Peyer's patch (tissue), 4 donors: Measurements from ENCODE around the gene SPNS1. TPM values are rescaled to one million over a fixed set of nuclear protein-coding genes. Genes with fewer than 3 reads are reported as not detected.
"Not testable (repeated sequence)": the region's sequence is repeated elsewhere in the genome, so short reads cannot be mapped to it uniquely, and the experiment has no call there.

Experiments used
- DNase-seq, 3 donors: peaks; one replicate each; pipeline ENCODE4 v3.0.0-alpha.2; 2017 to 2019
- H3K27ac ChIP-seq, 4 donors: fragments of 200-600 bp; sonication (generic); one replicate each; pipeline ENCODE4 v1.5.1; 2016 to 2019
- H3K27me3 ChIP-seq, 2 donors: fragments of 200-600 bp; sonication (generic); one replicate each; pipeline ENCODE4 v1.5.1; 2019
- H3K36me3 ChIP-seq, 3 donors: fragments of 200-600 bp; sonication (generic); one replicate each; pipeline ENCODE4 v1.5.1; 2016 to 2019
- H3K4me1 ChIP-seq, 4 donors: fragments of 200-600 bp; sonication (generic); one replicate each; pipeline ENCODE4 v1.5.1; 2016 to 2019
- H3K4me3 ChIP-seq, 4 donors: fragments of 200-600 bp; sonication (generic); 1 replicate in 3 of 4; 2 replicates in 1 of 4; pipeline ENCODE4 v1.5.1; 2016 to 2019; ENCODE audit warnings: mild to moderate bottlenecking in 1 of 4
- H3K9me3 ChIP-seq, 4 donors: fragments of 200-600 bp; sonication (generic); one replicate each; pipeline ENCODE4 v1.5.1; 2016 to 2019; ENCODE audit warnings: mild to moderate bottlenecking in 1 of 4
- CTCF ChIP-seq, 6 experiments: fragments of 450-650 bp in 4 of 6; fragments of 200-600 bp in 2 of 6; sonication (generic) in 1 of 6; IDR thresholded peaks; one replicate each; pipeline ENCODE4 v1.5.1; 2017 to 2019; ENCODE audit warnings: antibody characterized with exemption in 6 of 6, mild to moderate bottlenecking in 3 of 6, moderate library complexity in 1 of 6
- POLR2A ChIP-seq, 2 donors: fragments of 450-650 bp; IDR thresholded peaks; one replicate each; pipeline ENCODE4 v1.5.1; 2017; ENCODE audit warnings: antibody characterized with exemption in 2 of 2, mild to moderate bottlenecking in 2 of 2, moderate library complexity in 2 of 2
- total RNA-seq, 4 donors: library from RNA; depleted of rRNA; stranded (reverse); fragments of >200 nt; gene quantifications; one replicate each; pipeline ENCODE4 v1.1.0, GENCODE V29; 2016

Gene SPNS1
- total RNA-seq, 4 donors from 2014 or later: 30.5 to 49.7 (median 36.3) TPM

GRCh38 chr16:28977703-28978662 lies 3.4 kb downstream of the SPNS1 start:
- Histone ChIP-seq H3K9me3 (no peaks in the 10 kb centered on the region), H3K36me3 (peaks cover 0 to 54% (median 0%) of the 10 kb centered on the region in 3 donors), H3K27ac (no peak overlapping the region), H3K4me1 (peaks cover 0 to 17% (median 9%) of the 10 kb centered on the region in 4 donors), H3K4me3 (no peak overlapping the region), H3K27me3 (no peaks in the 10 kb centered on the region)
- TF ChIP-seq POLR2A (IDR thresholded peaks at IDR 0.05): no peak
- peak; percentile 8 to 59 (median 48) for TF ChIP-seq CTCF (IDR thresholded peaks at IDR 0.05)
- DNase-seq: no peak

- H3K27me3 ChIP-seq, DNase-seq, H3K4me3 ChIP-seq, H3K27ac ChIP-seq, H3K9me3 ChIP-seq: not testable (repeated sequence)
- H3K36me3 ChIP-seq: peaks cover 0 to 70% (median 0%) of the 10 kb centered on the region in 3 donors
- H3K4me1 ChIP-seq: peaks cover 0 to 16% (median 11%) of the 10 kb centered on the region in 4 donors
These were observed 5.8 kb downstream of the SPNS1 start for GRCh38 chr16:28980330-28980729.

- no peaks in the 10 kb centered on the region for H3K9me3 ChIP-seq
- H3K27ac ChIP-seq: no peak overlapping the region
- H3K27me3 ChIP-seq: no peaks in the 10 kb centered on the region
- TF ChIP-seq POLR2A (IDR thresholded peaks at IDR 0.05) (no peak), CTCF (IDR thresholded peaks at IDR 0.05) (no peak)
- no peak for DNase-seq
- H3K4me1 ChIP-seq: peaks cover 0 to 10% (median 6%) of the 10 kb centered on the region in 4 donors
- H3K4me3 ChIP-seq: no peak overlapping the region
- H3K36me3 ChIP-seq: peaks cover 0 to 70% (median 0%) of the 10 kb centered on the region in 3 donors
These were observed 6.4 kb downstream of the SPNS1 start for GRCh38 chr16:28980929-28981328.

- H3K9me3 ChIP-seq: no peaks in the 10 kb centered on the region
- H3K27me3 ChIP-seq: no peaks in the 10 kb centered on the region
- H3K4me3 ChIP-seq: no peak overlapping the region
- peaks cover 0 to 10% (median 5%) of the 10 kb centered on the region in 4 donors for H3K4me1 ChIP-seq
- DNase-seq: no peak
- no peak overlapping the region for H3K27ac ChIP-seq
- peaks cover 0 to 76% (median 0%) of the 10 kb centered on the region in 3 donors for H3K36me3 ChIP-seq
- TF ChIP-seq POLR2A (IDR thresholded peaks at IDR 0.05): no peak
- TF ChIP-seq CTCF (IDR thresholded peaks at IDR 0.05): peak in 4 of 6 experiments; percentile 40 to 57 (median 47)
These were observed 6.9 kb downstream of the SPNS1 start for GRCh38 chr16:28981517-28981916.

- Histone ChIP-seq H3K27me3 (no peaks in the 10 kb centered on the region), H3K4me3 (no peak overlapping the region), H3K27ac (no peak overlapping the region), H3K9me3 (no peaks in the 10 kb centered on the region), H3K4me1 (peaks cover 0 to 10% (median 5%) of the 10 kb centered on the region in 4 donors), H3K36me3 (peaks cover 0 to 84% (median 0%) of the 10 kb centered on the region in 3 donors)
- no peak for TF ChIP-seq POLR2A (IDR thresholded peaks at IDR 0.05)
- no peak for TF ChIP-seq CTCF (IDR thresholded peaks at IDR 0.05)
- no peak for DNase-seq
These were observed 7.8 kb downstream of the SPNS1 start for GRCh38 chr16:28982418-28982817.

GRCh38 chr16:28982949-28983348 lies 8.4 kb downstream of the SPNS1 start:
- Histone ChIP-seq H3K36me3 (peaks cover 0 to 80% (median 0%) of the 10 kb centered on the region in 3 donors), H3K9me3 (no peaks in the 10 kb centered on the region)

More at GRCh38 chr16:28982949-28983348, 8.4 kb downstream of the SPNS1 start:
- TF ChIP-seq CTCF (IDR thresholded peaks at IDR 0.05): no peak
- no peak for TF ChIP-seq POLR2A (IDR thresholded peaks at IDR 0.05)
- no peak for DNase-seq
- peaks cover 0 to 10% (median 5%) of the 10 kb centered on the region in 4 donors for H3K4me1 ChIP-seq
- no peak overlapping the region for H3K4me3 ChIP-seq
- H3K27me3 ChIP-seq: no peaks in the 10 kb centered on the region
- H3K27ac ChIP-seq: no peak overlapping the region
